22Rv1 (cell line): ENCODE results near the gene PLXNA2.

ENCODE experiments used
- H3K27ac ChIP-seq: fragments of 450-650 bp; 2 replicates; pipeline ENCODE4 v1.5.1; 2017
- CTCF ChIP-seq: fragments of 450-650 bp; IDR thresholded peaks from 2 replicates; pipeline ENCODE4 v1.5.1; 2017; ENCODE audit warnings: mild to moderate bottlenecking
- ZFX ChIP-seq: fragments of 450-650 bp; IDR thresholded peaks from 2 replicates; pipeline ENCODE4 v1.6.1; 2017; ENCODE audit warnings: antibody characterized with exemption, borderline replicate concordance

PLXNA2 gene

GRCh38 chr1:208146650-208147049 is 97.5 kb downstream of the PLXNA2 start:
- H3K27ac ChIP-seq = no peak overlapping the region
- TF ChIP-seq CTCF = no peak
- no peak for TF ChIP-seq ZFX

- no peak for TF ChIP-seq CTCF
- no peak for TF ChIP-seq ZFX
Measured at GRCh38 chr1:208145167-208145566, 99.0 kb downstream of the PLXNA2 start.

GRCh38 chr1:208142590-208143382 is 101.4 kb downstream of the PLXNA2 start:
- no peak overlapping the region for H3K27ac ChIP-seq
- no peak for TF ChIP-seq CTCF
- no peak for TF ChIP-seq ZFX

More at GRCh38 chr1:208145167-208145566, 99.0 kb downstream of the PLXNA2 start:
- no peak overlapping the region for H3K27ac ChIP-seq

GRCh38 chr1:208141610-208142192 is 102.5 kb downstream of the PLXNA2 start:
- TF ChIP-seq ZFX (no peak), CTCF (no peak)
- no peak overlapping the region for H3K27ac ChIP-seq

- TF ChIP-seq ZFX = no peak
- no peak for TF ChIP-seq CTCF
- H3K27ac ChIP-seq = no peak overlapping the region
Measured at GRCh38 chr1:208139434-208140045, 104.6 kb downstream of the PLXNA2 start.

GRCh38 chr1:208137193-208137592 is 107.0 kb downstream of the PLXNA2 start:
- TF ChIP-seq CTCF = no peak
- no peak for TF ChIP-seq ZFX
- H3K27ac ChIP-seq = no peak overlapping the region
